Epithelial cell of esophagus (primary cell): ENCODE data around the gene ROBO3.

Experiments
- DNase-seq: peaks from one replicate; pipeline ENCODE4 v3.0.0; 2010; ENCODE audit warnings: low read depth
- H3K4me3 ChIP-seq: 2 replicates; pipeline ENCODE4 v1.5.1; 2011; ENCODE audit warnings: mild to moderate bottlenecking, low read length, control low read depth
- CTCF ChIP-seq: IDR thresholded peaks from 2 replicates; pipeline ENCODE4 v1.5.1; 2011; ENCODE audit warnings: low read depth, mild to moderate bottlenecking, low read length, control low read depth, inconsistent platforms; ENCODE audit not compliant: insufficient read depth; ENCODE audit errors: missing control alignments

The ROBO3 gene

GRCh38 chr11:124843616-124843910 is 21.7 kb upstream of the ROBO3 start:
- DNase-seq: no peak
- TF ChIP-seq CTCF: no peak
- no peak overlapping the region for H3K4me3 ChIP-seq

GRCh38 chr11:124844664-124845079 is 20.6 kb upstream of the ROBO3 start:
- no peak for DNase-seq
- TF ChIP-seq CTCF: no peak
- H3K4me3 ChIP-seq: no peak overlapping the region

GRCh38 chr11:124846070-124846673 is 19.1 kb upstream of the ROBO3 start:
- no peak overlapping the region for H3K4me3 ChIP-seq
- no peak for DNase-seq
- no peak for TF ChIP-seq CTCF

- no peak overlapping the region for H3K4me3 ChIP-seq
- no peak for TF ChIP-seq CTCF
- DNase-seq: no peak
Measured at GRCh38 chr11:124859171-124859570, 6.1 kb upstream of the ROBO3 start.

GRCh38 chr11:124861670-124862069 is 3.6 kb upstream of the ROBO3 start:
- TF ChIP-seq CTCF: no peak
- no peak for DNase-seq
- H3K4me3 ChIP-seq: no peak overlapping the region

- DNase-seq: peak; percentile 28
- no peak overlapping the region for H3K4me3 ChIP-seq
Measured at GRCh38 chr11:124863137-124863825, 2.0 kb upstream of the ROBO3 start.

More at GRCh38 chr11:124863137-124863825, 2.0 kb upstream of the ROBO3 start:
- TF ChIP-seq CTCF: no peak
